HG03066 (cell line): ENCODE data around the gene ARID4B.
"Not testable (repeated sequence)": the region's sequence is repeated elsewhere in the genome, so short reads cannot be mapped to it uniquely, and the experiment has no call there.

Experiments
- ATAC-seq: cut with Tn5 transposase; IDR thresholded peaks from one replicate; pipeline ENCODE4 v1.9.1; 2021; ENCODE audit warnings: low read depth; ENCODE audit not compliant: unreplicated experiment

The ARID4B gene

DNA sequence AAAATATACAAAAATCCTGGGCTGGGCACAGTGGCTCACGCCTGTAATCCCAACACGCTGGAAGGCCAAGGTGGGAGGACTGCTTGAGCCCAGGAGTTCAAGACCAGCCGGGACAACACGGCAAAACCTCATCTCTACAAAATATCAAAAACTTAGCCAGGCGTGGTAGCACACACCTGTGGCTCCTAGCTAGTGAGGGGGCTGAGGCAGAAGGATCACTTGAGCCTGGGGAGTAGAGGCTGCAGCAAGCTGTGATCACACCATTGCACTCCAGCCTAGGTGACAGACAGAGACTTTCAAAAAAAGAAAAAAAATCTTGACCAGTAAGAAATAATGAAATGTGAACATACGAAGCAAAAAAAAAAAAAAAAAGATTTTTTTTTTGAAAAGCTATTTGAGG, 52.1 kb downstream of the ARID4B start:
- ATAC-seq = no peak

DNA sequence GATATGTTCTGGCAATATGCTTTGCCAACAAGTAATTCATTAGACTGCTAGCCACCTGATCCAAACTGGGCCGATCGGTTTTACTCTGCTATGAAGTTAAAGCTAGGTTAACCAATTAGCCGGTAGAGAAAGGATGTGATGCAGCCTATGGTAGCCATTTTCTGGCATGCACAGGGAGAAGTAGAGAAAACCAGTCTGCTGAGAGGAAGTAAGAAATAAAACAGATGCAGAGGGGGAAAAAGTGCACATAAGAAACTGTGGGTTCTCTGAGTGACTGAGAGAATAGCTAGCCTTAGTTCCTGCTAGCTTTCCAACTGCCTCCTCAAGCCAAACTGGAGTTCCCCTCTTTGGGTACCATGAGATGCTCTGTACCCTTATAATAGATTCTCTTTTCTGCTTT, 52.8 kb downstream of the ARID4B start:
- ATAC-seq = peak; percentile 56

DNA sequence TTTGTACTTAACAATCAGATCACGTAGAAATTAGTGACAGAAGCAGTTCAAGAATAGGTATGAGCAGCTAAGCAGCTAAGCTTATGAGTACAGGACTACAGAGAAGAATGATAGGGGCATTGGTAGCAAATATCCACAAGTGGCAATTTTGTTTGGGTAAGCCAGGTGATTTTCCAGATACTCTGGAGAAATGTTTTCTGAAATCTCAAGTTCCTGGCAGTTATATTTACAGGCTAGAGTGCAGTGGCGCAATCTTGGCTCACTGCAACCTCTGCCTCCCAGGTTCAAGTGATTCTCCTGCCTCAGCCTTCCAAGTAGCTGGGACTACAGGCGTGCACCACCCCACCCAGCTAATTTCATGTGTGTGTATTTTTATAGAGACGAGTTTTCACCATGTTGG, 55.1 kb downstream of the ARID4B start:
- no peak for ATAC-seq

DNA sequence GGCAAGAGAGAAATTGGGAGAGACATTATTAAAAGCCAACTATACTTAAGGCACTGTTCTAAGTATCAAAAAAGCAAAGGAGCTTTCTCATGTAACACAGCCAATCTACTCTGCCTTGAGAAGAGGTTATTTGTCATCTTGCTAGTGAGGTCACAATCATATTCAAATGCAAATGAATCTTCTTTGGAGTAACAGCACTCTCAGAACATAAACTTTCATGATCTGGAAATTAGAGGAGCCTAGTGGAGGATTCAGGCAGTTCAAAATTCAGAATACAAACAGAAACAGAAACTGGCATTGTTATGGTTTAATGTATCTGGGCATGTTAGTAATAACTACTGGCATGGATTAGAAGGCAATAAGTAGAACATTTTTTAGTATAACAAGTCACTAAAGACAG, 57.4 kb downstream of the ARID4B start:
- no peak for ATAC-seq

DNA sequence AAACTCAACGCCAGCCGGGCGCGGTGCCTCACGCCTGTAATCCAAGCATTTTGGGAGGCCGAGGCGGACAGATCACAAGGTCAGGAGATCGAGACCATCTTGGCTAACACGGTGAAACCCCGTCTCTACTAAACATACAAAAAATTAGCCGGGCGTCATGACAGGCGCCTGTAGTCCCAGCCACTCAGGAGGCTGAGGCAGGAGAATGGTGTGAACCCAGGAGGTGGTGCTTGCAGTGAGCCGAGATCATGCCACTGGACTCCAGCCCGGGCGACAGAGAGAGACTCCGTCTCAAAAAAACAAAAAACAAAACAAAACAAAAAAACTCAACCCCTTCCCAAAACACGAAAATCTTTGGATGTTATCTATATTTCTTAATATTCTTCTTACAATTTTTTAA, 58.0 kb downstream of the ARID4B start:
- ATAC-seq = not testable (repeated sequence)

DNA sequence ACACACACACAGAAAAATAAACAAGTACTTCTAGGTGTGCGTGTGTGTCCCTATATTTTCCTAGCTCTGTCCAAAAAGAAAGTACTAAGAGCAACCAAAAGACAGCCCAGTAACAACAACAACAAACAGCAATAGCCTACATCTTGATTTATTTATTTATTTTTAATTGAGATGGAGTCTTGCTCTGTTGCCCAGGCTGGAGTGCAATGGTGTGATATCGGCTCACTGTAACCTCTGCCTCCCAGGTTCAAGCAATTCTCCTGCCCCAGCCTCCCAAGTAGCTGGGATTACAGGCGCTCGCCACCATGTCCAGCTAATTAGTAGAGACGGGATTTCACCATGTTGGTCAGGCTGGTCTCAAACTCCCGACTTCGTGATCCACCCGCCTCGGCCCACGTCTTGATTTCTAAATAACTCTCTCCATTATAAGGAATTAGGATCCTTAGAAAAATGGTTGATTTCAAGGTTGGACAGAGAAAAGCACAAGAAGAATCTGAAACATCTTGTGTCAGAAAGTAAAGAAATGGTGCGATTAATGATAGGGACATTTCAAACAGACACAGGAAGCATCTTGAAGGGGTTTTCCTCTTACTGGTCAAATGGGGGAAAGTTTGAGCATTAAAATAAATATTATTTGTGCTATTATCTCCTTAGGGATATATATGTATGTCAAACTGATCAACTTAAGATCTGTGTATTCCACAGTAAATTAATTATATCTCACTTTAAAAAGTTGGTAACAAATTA, 59.4 kb downstream of the ARID4B start:
- no peak for ATAC-seq

DNA sequence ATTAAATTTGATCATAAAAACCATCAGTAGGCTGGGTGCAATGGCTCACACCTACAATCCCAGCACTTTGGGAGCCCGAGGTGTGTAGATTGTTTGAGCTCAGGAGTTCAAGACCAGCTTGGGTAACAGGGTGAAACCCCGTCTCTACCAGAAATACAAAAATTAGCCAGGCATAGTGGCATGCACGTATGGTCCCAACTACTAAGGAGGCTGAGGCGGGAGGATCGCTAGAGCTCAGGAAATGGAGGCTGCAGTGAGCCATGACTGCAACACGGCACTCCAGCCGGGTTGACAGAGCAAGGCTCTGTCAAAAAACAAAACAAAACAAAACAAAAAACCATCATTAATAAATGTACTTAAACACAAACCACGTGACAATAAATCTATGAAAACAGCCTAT, 61.0 kb downstream of the ARID4B start:
- ATAC-seq = no peak

DNA sequence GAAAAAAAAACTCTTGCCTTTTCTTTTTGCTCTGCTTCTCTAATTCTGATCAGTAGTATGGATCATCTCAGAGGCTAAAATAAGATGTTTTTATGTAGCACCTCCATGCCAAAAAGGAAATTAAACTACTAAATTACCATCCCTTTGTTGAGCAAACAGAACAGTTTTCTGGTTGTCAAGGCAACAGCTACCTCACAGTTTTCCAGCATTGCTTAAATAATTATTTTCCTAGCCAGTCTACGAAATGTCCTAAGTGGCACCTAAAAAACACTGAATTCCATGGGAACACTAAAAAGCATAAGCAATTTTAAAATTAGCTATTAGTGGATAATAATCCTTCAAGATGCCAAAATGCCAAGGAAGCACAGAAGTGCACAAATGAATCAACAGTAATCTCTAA, 61.7 kb downstream of the ARID4B start:
- ATAC-seq = no peak

DNA sequence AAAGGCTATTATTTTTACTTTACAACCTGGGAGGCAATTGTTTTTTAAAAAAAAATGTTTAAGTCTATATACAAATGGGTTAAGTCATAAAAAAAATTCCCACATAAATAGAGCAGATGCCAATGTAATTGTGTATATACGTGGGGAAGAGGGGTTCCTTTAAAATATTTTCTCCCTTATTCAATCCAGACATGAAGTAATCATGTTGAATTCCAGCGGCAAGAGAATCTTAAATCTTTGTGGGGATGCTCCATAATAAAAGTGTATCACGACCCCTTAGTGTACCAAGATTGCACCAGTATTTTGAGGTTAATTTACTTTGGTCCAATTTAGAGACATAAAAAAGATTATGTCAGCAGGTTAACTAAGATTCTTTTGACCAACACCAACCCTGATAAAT, 62.1 kb downstream of the ARID4B start:
- no peak for ATAC-seq

DNA sequence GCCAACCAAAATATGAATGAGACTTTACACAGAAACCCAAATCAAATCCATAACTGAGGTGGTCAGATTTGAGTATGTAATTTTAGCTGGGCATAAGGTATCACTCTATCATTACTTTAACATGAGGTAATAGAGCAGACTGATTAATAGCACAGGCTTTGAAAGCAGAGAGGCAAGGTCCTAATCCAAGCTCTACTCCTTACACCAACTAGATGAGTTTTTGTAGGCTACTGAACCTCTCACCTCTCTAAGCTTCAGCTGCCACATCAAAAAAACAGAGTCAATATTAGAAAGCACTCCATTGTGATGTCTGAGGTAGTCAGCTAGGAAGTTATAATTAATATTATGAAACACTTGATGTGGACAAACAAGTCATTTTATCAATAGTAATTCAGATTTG, 63.7 kb downstream of the ARID4B start:
- ATAC-seq = no peak

DNA sequence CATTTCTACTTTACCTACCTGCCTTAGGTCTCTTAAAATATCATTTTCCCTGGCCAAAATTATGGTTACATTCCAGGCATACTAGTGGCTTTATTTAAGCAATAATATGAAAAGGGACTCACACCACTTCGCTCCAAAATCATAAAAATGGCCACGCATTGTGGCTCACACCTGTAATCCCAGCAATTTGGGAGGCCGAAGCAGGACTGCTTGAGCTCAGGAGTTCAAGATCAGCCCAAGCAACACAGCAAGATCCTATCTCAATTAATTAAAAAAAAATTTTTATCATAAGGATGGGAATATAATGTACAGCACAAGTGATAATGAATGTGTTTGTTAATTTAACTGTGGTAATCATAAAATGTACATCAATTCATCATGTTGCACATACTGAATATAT, 65.4 kb downstream of the ARID4B start:
- no peak for ATAC-seq

DNA sequence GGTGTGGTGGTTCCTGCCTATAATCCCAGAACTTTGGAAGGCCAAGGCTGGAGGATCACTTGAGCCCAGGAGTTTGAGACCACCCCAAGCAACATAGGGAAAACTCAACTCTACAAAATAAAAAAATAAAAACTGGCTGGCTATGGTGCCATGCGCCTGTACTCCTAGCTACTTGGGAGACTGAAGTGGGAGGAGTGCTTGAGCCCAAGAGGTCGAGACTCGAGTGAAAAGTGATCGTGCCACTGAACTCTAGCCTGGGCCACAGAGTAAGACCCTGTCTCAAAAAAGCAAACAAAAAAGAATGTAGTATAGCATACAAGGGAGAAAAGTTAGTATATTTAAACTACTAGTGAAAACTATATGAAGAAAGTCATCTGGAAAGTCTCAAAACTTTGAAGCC, 66.7 kb downstream of the ARID4B start:
- ATAC-seq = no peak

DNA sequence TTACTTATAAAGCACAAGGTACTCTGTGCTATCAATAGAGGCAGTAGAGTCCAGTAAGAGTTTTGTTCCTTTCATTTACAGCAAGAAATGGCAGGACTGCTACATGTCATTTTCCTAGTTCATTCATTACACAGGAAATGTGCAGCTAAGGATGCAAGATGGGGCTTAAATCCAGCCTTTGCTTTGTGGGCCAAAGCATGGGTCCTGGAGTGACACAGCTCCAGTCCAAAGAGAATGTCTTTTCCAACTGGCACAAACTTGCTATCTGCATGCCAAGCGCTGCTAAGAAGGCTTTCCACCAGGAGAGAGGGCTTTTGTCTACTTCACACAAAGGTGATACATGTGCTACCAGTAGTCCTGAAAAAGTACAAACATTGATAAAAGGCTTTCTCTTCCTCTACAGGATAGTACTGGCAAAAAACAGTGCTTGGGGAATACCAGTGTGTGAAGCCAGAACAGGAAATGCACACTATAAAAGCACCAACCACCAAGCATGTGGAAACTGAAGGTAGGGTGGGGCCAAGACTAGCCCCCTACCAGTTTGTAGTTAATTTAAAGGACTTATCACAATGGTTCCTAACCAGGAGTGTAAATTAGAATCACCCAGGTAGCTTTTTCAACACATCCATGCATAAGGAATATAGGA, 68.7 kb downstream of the ARID4B start:
- no peak for ATAC-seq

DNA sequence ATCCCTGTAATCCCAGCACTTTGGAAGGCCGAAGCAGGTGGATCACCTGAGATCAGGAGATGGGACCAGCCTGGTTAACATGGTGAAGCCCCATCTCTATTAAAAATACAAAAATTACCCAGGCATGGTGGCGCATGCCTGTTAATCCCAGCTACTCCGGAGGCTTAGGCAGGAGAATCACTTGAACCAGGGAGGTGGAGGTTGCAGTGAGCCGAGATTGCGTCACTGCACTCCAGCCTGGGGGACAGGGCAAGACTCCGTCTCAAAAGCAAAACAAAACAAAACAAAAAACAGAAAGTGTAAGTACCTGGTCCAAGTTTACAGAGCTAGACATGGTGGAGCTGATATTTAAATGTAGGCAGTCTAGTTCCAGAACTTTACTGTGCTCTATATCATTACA, 69.9 kb downstream of the ARID4B start:
- not testable (repeated sequence) for ATAC-seq

DNA sequence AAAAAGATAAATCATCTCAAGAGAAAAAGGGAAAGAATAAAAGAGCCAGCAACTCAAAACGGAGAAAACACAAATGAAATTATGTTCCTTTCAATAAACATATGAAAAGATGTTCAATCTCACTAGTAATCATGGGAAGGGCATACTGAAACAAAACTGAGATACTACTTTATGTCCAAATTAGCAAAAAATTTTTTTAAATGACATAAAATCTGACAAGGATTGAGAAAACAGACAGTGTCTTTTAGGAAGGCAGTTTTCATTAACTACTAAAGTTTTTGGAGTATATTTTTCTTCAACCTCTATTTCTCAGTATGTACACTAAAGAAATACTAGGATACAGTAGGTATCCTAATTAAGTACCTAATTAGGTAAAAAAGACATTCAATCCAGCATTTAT, 73.3 kb downstream of the ARID4B start:
- no peak for ATAC-seq

DNA sequence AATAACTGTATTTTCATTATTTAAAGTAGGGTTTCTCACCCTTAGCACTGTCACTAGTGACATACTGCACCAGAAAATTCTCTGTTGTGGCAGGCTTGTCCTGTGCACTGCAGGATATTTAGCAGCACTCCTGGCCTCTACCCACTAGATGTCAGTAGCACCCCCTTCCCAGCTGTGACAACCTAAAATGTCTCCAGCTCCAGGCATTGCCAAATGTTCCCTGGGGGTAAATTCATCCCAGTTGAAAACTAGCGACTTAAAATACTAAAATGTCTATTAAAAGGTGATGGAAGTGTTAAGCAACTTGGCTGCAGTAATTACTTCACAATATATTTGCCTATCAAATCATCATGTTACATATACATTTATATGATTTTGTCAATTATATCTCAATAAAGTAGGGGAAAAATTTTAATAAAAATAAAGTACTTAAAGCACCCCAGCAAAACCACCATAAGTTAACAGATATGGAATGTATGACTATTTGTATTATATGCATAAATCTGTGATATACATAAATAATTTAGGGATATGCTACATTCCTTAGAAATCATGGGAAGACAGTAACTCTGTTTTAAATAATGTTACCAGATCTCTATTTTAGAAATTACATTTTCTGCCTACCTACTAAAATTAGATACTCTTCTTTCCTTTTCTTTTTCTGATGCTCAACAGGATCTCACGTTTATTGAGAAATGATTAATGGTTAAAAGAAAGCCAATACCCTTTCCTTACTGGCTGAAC, 74.6 kb downstream of the ARID4B start:
- ATAC-seq = peak; percentile 68

DNA sequence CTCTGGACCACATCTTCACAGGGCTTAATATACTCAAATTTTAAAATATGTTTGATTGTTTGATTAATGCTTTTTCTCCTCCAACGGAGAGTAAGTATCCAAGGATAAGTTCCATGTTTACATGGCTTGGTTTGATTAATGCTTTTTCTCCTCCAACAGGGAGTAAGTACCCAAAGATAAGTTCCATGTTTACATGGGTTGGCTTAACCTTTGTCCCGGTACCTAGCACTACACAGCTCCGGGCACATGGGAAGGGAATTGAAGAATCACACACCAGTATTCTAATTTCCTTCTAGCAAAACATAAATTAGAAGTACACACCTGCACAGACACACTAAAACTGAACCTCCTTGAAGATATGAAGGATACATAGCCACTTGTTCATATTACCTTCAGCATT, 77.5 kb downstream of the ARID4B start:
- no peak for ATAC-seq

DNA sequence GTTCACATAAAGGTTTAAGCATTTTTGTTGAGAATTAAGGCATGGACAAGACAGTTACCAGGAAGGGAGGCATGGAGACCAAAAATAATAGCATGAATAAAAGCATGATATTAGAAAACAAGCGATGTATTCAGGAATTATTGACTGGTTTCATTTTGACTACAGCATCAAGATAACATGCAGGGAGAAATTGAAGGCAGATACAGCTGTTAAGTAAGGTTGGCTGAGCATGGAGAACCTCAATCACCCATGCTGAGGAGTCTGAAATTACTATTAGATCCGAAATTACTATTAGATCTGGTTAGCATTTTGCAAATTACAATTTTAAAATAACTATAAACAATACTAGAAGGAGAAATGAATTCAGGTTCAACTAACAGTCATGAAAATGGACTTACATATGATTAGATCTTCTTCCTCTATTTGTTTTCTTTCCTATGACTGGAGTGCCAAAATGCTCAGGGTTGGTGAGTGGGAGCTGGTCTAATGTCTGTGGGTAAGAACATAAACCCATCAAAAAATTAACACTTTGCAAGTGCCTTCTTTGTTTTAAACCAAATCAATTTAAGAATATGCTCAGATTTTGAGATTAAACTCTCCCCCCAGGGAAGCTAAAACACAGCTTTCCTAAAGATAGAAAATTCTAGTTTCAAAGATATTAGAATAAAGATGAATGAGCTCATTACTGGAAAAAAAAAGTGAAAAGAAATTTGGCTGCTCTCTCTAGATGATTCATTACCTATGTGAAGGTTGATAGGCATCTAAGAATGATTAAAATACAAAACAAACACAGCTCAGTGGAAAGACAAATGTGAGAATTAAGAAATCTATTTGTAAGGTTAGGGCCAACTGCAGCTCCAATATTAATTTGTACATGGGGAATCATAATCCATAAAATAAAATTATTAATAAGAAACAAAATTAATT, 81.7 kb downstream of the ARID4B start:
- no peak for ATAC-seq

DNA sequence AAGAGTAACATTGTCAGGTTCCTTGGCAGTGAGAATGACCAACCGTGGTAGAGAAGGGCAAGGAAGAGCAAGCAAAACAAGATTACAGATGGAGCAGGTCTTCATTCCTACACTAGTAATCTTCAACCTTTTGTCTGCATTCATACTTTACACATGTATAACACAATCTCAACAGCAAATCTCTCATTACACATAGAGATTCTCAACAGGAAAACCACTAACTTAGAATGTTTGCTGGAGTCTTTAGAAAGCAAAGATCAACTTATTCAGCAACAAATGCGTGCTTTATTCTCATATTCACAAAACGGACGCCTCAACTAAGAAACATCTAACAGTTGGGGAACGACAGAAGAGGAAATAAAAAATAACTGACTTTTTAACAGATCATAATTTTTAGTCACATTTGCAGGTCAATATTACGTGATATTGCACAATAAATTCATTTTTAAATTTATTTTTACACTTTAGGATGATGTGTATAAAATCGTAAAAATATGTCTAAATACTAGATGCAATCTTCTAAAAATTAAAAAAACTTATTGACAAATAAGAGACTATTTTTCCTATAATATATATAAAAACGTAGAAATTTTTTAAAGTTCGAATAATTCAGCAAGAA, 82.9 kb downstream of the ARID4B start:
- ATAC-seq = no peak

DNA sequence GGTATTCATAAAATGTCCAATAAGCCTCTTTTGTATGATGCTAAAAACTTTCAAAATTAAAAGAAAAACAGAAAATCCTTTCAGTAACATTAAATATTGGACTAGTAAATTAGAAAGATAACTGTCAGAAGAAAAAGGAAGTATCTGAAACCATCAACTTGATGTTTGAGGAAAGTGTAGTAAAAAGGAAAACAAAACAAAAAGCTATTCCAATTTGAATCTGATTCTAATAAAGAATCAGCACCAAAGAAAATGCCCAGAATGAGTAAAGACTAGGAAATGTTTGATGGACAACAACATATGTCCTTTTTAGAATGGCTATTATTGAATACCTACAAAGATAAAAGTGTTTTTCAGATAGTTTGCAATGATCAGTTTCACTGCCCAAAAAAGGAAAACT, 87.0 kb downstream of the ARID4B start:
- no peak for ATAC-seq
